Mesenchymal stem cell (in vitro differentiated cells and primary cell): ENCODE measurements around the gene RPS6KA2.
A peak's percentile ranks its signal among the peaks of the same experiment; 100 is the strongest.

ENCODE experiments used
- DNase-seq: peaks from one replicate; pipeline ENCODE4 v3.0.0-alpha.2; 2013
- H2AFZ ChIP-seq: one replicate; pipeline ENCODE4 v1.6.1; 2013; ENCODE audit warnings: low read depth, mild to moderate bottlenecking, control low read depth, inconsistent platforms, low read length, moderate library complexity
- H2AK5ac ChIP-seq: 2 replicates; pipeline ENCODE4 v1.6.1; 2013; ENCODE audit warnings: low read length, moderate library complexity, mild to moderate bottlenecking, inconsistent platforms; ENCODE audit not compliant: severe bottlenecking
- H2BK120ac ChIP-seq: one replicate; pipeline ENCODE4 v1.6.1; 2013; ENCODE audit warnings: low read depth, mild to moderate bottlenecking, inconsistent platforms, low read length, moderate library complexity
- H2BK12ac ChIP-seq, 2 experiments: one replicate each; pipeline ENCODE4 v1.6.1; 2013; ENCODE audit warnings: inconsistent platforms in 2 of 2, low read length in 2 of 2, mild to moderate bottlenecking in 2 of 2, moderate library complexity in 2 of 2, control low read depth in 1 of 2
- H2BK15ac ChIP-seq: one replicate; pipeline ENCODE4 v1.6.1; 2013; ENCODE audit warnings: mild to moderate bottlenecking, low read depth, inconsistent platforms; ENCODE audit not compliant: poor library complexity, severe bottlenecking
- H2BK5ac ChIP-seq: 2 replicates; pipeline ENCODE4 v1.6.1; 2013; ENCODE audit warnings: low read depth, mild to moderate bottlenecking, low read length, control low read depth, inconsistent platforms; ENCODE audit not compliant: poor library complexity, severe bottlenecking
- H3K14ac ChIP-seq, 2 experiments: one replicate each; pipeline ENCODE4 v1.6.1; 2013; ENCODE audit warnings: inconsistent platforms in 2 of 2, low read length in 2 of 2, control low read depth in 1 of 2, mild to moderate bottlenecking in 1 of 2, moderate library complexity in 1 of 2
- H3K18ac ChIP-seq, 2 experiments: one replicate each; pipeline ENCODE4 v1.6.1; 2013; ENCODE audit warnings: inconsistent platforms in 2 of 2, low read length in 2 of 2, control low read depth in 1 of 2, low read depth in 1 of 2, mild to moderate bottlenecking in 1 of 2
- H3K23ac ChIP-seq, 2 experiments: one replicate each; pipeline ENCODE4 v1.6.1; 2013; ENCODE audit warnings: inconsistent platforms in 2 of 2, low read length in 2 of 2, mild to moderate bottlenecking in 2 of 2, moderate library complexity in 2 of 2, control low read depth in 1 of 2
- H3K27ac ChIP-seq: 2 replicates; pipeline ENCODE4 v1.5.1; 2013; ENCODE audit warnings: mild to moderate bottlenecking, moderate library complexity, low read length, control low read depth, inconsistent platforms; ENCODE audit not compliant: poor library complexity, severe bottlenecking
- H3K27me3 ChIP-seq, 2 experiments: 2 replicates each; pipeline versions ENCODE4 v1.6.1 to v1.7.0; 2013; ENCODE audit warnings: low read length in 2 of 2, mild to moderate bottlenecking in 2 of 2, moderate library complexity in 2 of 2, control low read depth in 1 of 2, inconsistent platforms in 1 of 2; ENCODE audit not compliant: control insufficient read depth in 1 of 2, insufficient read depth in 1 of 2
- H3K36me3 ChIP-seq, 2 experiments: 2 replicates each; pipeline versions ENCODE4 v1.6.1 to v1.7.0; 2013; ENCODE audit warnings: low read length in 2 of 2, control low read depth in 1 of 2, inconsistent platforms in 1 of 2, low read depth in 1 of 2, mild to moderate bottlenecking in 1 of 2; ENCODE audit not compliant: insufficient read depth in 2 of 2, control insufficient read depth in 1 of 2
- H3K4ac ChIP-seq, 2 experiments: one replicate each; pipeline ENCODE4 v1.6.1; 2013; ENCODE audit warnings: inconsistent platforms in 2 of 2, low read length in 2 of 2, mild to moderate bottlenecking in 2 of 2, moderate library complexity in 2 of 2, control low read depth in 1 of 2, low read depth in 1 of 2
- H3K4me1 ChIP-seq: 2 replicates; pipeline ENCODE4 v1.6.1; 2013; ENCODE audit warnings: low read depth, low read length, control low read depth; ENCODE audit not compliant: control insufficient read depth, insufficient read depth
- H3K4me2 ChIP-seq: 2 replicates; pipeline ENCODE4 v1.6.1; 2013; ENCODE audit warnings: low read length, mild to moderate bottlenecking, inconsistent platforms; ENCODE audit not compliant: poor library complexity, severe bottlenecking
- H3K4me3 ChIP-seq, 2 experiments: 2 replicates each; pipeline versions ENCODE4 v1.5.1 to v1.7.0; 2013; ENCODE audit warnings: low read length in 2 of 2, mild to moderate bottlenecking in 2 of 2, control low read depth in 1 of 2, low read depth in 1 of 2; ENCODE audit not compliant: insufficient read depth in 1 of 2
- H3K79me1 ChIP-seq: replicated peaks from 2 replicates; pipeline ENCODE4 v1.6.1; 2013; ENCODE audit warnings: mild to moderate bottlenecking, control low read depth, low read length, inconsistent platforms; ENCODE audit not compliant: poor library complexity, severe bottlenecking
- H3K9ac ChIP-seq: 2 replicates; pipeline ENCODE4 v1.7.0; 2013; ENCODE audit warnings: mild to moderate bottlenecking, low read length, moderate library complexity
- H3K9me3 ChIP-seq: 2 replicates; pipeline ENCODE4 v1.7.0; 2013; ENCODE audit warnings: mild to moderate bottlenecking, low read length; ENCODE audit not compliant: control insufficient read depth
- H4K8ac ChIP-seq: one replicate; pipeline ENCODE4 v1.6.1; 2013; ENCODE audit warnings: inconsistent platforms, mild to moderate bottlenecking, low read length, moderate library complexity
- H4K91ac ChIP-seq: one replicate; pipeline ENCODE4 v1.6.1; 2013; ENCODE audit warnings: mild to moderate bottlenecking, low read length, inconsistent platforms
- WGBS: methylation state at CpG from one replicate; pipeline ENCODE4 v1.1.7; 2013; ENCODE audit warnings: mixed read lengths; 5-methylcytosine and 5-hydroxymethylcytosine counted together

RPS6KA2 gene

GRCh38 chr6:166650824-166651807 is 24.1 kb upstream of the RPS6KA2 start:
- no peak overlapping the region for H3K23ac ChIP-seq
- 78% methylated on average over 10 of the region's 12 CpGs for WGBS
- H2AFZ ChIP-seq: no peak overlapping the region
- no peak overlapping the region for H3K18ac ChIP-seq
- no peak overlapping the region for H3K4ac ChIP-seq
- peaks cover 6% of the 10 kb centered on the region for H3K4me1 ChIP-seq
- no peak for DNase-seq
- no peak overlapping the region for H3K14ac ChIP-seq
- no peak overlapping the region for H2BK15ac ChIP-seq
- no peaks in the 10 kb centered on the region for H3K36me3 ChIP-seq
- H3K4me3 ChIP-seq: no peak overlapping the region
- no peaks in the 10 kb centered on the region for H3K79me1 ChIP-seq
- H3K4me2 ChIP-seq: no peak overlapping the region
- H3K9me3 ChIP-seq: no peaks in the 10 kb centered on the region
- H3K27me3 ChIP-seq: peaks cover 12 to 22% of the 10 kb centered on the region in 2 experiments
- no peak overlapping the region for H2BK5ac ChIP-seq
- H2BK12ac ChIP-seq: no peak overlapping the region
- H2AK5ac ChIP-seq: no peak overlapping the region
- no peak overlapping the region for H4K91ac ChIP-seq
- no peak overlapping the region for H3K27ac ChIP-seq
- H2BK120ac ChIP-seq: no peak overlapping the region
- no peak overlapping the region for H3K9ac ChIP-seq
- H4K8ac ChIP-seq: no peak overlapping the region

GRCh38 chr6:166650047-166650446 is 23.0 kb upstream of the RPS6KA2 start:
- Histone ChIP-seq H3K27ac (no peak overlapping the region), H3K27me3 (peaks cover 3 to 11% of the 10 kb centered on the region in 2 experiments), H3K9ac (no peak overlapping the region), H2BK15ac (no peak overlapping the region), H3K14ac (no peak overlapping the region), H4K91ac (no peak overlapping the region), H3K79me1 (no peaks in the 10 kb centered on the region), H4K8ac (no peak overlapping the region), H3K4me2 (no peak overlapping the region), H3K4ac (no peak overlapping the region), H2BK120ac (no peak overlapping the region), H3K4me1 (peaks cover 6% of the 10 kb centered on the region), H2AK5ac (no peak overlapping the region), H3K4me3 (no peak overlapping the region), H3K9me3 (no peaks in the 10 kb centered on the region), H2AFZ (no peak overlapping the region), H2BK12ac (no peak overlapping the region), H2BK5ac (no peak overlapping the region), H3K18ac (no peak overlapping the region), H3K36me3 (no peaks in the 10 kb centered on the region), H3K23ac (no peak overlapping the region)
- DNase-seq: no peak
- 91% methylated on average over 2 of the region's 3 CpGs for WGBS

- Histone ChIP-seq H3K4me2 (no peak overlapping the region), H3K18ac (no peak overlapping the region), H4K91ac (no peak overlapping the region), H3K27me3 (peaks cover 6 to 9% of the 10 kb centered on the region in 2 experiments), H2BK120ac (no peak overlapping the region), H4K8ac (no peak overlapping the region), H2AK5ac (no peak overlapping the region), H2BK5ac (no peak overlapping the region), H3K9me3 (peaks cover 2% of the 10 kb centered on the region), H2AFZ (no peak overlapping the region), H2BK15ac (no peak overlapping the region), H3K23ac (no peak overlapping the region), H3K14ac (no peak overlapping the region), H3K36me3 (no peaks in the 10 kb centered on the region), H2BK12ac (no peak overlapping the region), H3K4ac (no peak overlapping the region), H3K4me1 (peaks cover 6% of the 10 kb centered on the region), H3K27ac (no peak overlapping the region), H3K9ac (no peak overlapping the region), H3K4me3 (no peak overlapping the region), H3K79me1 (no peaks in the 10 kb centered on the region)
- DNase-seq: no peak
- WGBS: 89% methylated on average over 9 of the region's 9 CpGs
These were observed 21.8 kb upstream of the RPS6KA2 start for GRCh38 chr6:166648846-166649245.

GRCh38 chr6:166647896-166648295 is 20.8 kb upstream of the RPS6KA2 start:
- Histone ChIP-seq H3K27ac (no peak overlapping the region), H2BK15ac (no peak overlapping the region), H2BK120ac (no peak overlapping the region), H3K79me1 (no peaks in the 10 kb centered on the region), H3K9me3 (peaks cover 6% of the 10 kb centered on the region), H2BK5ac (no peak overlapping the region), H3K23ac (no peak overlapping the region), H4K91ac (peak overlapping the region; percentile 53), H3K4me3 (peak overlapping the region in 1 of 2 experiments; percentile 15), H3K36me3 (no peaks in the 10 kb centered on the region), H2BK12ac (no peak overlapping the region), H3K27me3 (peaks cover 7 to 9% of the 10 kb centered on the region in 2 experiments), H3K4ac (no peak overlapping the region), H3K4me2 (no peak overlapping the region), H3K9ac (no peak overlapping the region), H3K18ac (peak overlapping the region in 1 of 2 experiments; percentile 6), H2AFZ (no peak overlapping the region), H4K8ac (no peak overlapping the region), H2AK5ac (no peak overlapping the region), H3K4me1 (peaks cover 6% of the 10 kb centered on the region), H3K14ac (peak overlapping the region in 1 of 2 experiments; percentile 94)
- DNase-seq: no peak
- WGBS: 96% methylated on average over 11 of the region's 11 CpGs
